GM12872 (cell line): ENCODE results near the gene EIF6.

Experiments
- TF ChIP-seq, protein P1 (sequence below): IDR thresholded peaks from 3 replicates; pipeline ENCODE4 v1.5.1; 2011; ENCODE audit warnings: low read depth, mild to moderate bottlenecking, low read length, moderate library complexity; ENCODE audit not compliant: insufficient read depth

Gene EIF6

DNA sequence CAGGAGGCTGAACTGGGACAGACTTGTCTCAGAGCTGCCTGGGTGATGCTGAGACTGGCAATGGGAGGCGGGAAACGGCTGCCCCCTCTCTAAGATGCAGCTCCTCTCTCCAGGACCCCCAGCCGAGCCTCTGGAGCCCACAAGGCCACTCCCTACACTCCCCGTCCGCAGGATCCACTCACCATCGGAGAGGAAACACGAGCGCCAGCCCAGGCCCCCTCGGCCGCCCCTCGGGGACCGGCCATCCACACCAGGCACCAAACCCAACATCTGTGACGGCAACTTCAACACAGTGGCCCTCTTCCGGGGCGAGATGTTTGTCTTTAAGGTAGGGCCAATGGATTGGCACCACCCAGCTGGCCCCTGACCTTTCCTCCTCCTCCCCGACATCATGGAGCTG is 17.5 kb downstream of the EIF6 start:
- TF ChIP-seq, protein P1, sequence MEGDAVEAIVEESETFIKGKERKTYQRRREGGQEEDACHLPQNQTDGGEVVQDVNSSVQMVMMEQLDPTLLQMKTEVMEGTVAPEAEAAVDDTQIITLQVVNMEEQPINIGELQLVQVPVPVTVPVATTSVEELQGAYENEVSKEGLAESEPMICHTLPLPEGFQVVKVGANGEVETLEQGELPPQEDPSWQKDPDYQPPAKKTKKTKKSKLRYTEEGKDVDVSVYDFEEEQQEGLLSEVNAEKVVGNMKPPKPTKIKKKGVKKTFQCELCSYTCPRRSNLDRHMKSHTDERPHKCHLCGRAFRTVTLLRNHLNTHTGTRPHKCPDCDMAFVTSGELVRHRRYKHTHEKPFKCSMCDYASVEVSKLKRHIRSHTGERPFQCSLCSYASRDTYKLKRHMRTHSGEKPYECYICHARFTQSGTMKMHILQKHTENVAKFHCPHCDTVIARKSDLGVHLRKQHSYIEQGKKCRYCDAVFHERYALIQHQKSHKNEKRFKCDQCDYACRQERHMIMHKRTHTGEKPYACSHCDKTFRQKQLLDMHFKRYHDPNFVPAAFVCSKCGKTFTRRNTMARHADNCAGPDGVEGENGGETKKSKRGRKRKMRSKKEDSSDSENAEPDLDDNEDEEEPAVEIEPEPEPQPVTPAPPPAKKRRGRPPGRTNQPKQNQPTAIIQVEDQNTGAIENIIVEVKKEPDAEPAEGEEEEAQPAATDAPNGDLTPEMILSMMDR: no peak

DNA sequence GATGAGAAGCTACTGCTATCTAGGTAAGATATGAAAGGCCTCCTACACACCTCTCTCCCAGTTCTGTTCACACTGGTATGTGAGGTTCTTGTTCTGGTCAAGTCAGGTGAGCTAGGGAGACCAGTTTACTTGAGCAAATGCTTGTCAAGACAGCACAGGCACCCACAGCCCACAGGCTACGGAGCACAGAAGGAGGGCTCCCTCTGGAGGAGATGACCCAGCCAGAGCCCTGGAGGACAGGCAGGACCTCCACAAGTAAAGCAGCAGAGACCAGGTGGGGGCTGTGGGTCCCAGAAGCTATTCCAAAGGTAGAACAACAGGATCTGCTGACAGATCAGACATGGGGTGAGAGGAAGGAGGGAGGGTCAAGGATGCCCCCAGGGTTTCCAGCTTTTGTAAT is 19.8 kb downstream of the EIF6 start:
- TF ChIP-seq, protein P1: no peak

DNA sequence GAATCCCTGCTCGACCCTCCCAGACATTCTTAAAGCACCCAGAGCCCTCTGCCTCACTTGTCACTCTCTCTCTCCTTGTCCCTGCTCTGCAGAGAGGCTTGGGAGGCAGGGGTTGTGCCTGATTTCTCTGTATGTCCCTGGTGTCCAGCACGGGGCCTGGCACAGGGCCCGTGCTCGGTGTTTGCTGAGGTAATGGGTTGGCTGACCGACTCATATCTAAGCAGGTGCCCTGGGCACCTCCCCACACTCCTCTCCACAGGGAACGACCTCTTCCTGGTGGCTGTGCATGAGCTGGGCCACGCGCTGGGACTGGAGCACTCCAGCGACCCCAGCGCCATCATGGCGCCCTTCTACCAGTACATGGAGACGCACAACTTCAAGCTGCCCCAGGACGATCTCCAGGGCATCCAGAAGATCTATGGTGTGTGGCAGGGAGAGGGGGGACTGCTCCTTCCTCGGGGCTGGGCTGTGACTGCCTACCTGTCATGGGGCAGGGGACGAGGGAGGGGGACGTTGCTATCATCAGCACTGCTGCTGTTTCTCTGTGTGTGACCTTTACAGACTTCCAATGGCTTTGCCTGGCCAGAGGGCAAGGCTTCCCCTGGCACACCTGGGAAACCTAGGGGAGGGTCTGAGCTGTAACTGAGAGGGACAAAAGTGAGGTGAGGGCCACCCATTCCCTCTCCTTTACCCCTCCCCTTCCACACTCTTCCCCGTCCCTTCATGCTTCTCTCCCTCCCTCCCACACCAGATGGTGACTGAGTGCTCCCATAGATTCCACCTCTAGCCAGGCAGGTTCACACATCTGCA is 20.8 kb downstream of the EIF6 start:
- TF ChIP-seq, protein P1: no peak

DNA sequence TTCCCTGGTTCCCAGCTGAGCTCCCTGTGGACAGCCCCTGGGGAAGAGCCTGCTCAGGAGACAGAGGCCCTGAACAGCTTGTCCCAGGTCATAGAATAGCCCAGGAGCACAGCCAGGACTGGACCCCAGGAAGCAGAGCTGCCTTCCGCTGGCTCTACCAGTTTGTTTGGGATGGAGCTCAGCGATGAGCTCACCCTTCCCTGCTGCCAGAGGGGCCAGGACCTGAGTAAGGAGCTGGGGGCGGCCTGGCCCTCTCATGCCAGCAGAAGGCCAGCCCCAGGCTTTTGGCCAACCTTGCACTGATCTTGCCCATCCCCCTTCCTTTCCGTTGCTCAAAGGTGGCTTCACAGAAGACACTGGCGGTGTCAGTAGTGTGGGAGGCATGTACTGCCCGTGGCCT is 24.1 kb downstream of the EIF6 start:
- TF ChIP-seq, protein P1: no peak

DNA sequence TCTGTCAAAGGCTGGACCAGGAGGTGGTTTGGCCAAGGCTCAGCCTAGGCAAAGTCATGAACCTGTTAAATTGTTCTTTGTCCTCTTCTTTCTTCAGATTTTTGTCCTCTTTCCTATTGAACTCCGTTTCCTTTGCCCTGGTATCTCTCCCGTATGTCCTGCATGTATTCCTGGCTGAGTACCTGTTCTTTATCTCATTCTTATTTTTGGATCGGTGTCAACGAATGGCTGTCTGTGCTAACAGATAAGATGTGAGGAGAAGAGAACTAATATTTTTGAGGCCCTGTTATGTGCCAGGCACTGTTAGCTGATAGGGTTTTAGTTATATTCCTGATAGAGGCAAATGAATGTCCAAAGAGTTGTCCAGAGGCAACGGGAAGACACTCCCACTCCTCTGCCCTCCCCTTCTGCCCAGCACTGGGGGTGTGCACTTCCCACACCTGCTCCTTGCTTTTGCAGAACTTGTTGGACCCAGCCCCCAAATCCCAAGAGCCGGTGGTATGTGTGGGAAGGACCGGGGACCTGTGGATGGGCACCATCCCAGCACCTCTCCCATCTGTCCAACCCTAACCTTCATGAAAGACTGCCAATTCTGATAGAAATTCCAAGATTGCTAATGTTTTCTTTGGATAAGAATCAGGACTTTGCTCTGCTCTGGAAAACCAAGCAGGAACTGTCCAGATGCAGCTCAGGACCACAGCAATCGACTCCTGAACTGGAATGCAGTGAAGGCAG is 27.2 kb downstream of the EIF6 start:
- TF ChIP-seq, protein P1: no peak

DNA sequence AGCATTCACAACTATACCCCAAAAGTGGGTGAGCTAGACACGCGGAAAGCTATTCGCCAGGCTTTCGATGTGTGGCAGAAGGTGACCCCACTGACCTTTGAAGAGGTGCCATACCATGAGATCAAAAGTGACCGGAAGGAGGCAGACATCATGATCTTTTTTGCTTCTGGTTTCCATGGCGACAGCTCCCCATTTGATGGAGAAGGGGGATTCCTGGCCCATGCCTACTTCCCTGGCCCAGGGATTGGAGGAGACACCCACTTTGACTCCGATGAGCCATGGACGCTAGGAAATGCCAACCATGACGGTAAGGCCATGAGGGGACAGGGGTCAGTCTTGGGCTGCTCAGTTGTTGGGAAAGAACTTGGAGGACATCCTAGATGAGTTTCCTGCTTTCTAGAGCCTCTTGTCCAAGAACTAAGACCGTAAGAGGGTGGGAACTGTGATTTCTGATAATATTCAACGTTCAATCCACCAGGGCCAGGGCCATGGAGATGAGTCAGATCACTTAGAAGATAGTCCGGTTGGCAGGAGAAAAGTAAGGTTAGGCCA is 30.0 kb downstream of the EIF6 start:
- TF ChIP-seq, protein P1: no peak

DNA sequence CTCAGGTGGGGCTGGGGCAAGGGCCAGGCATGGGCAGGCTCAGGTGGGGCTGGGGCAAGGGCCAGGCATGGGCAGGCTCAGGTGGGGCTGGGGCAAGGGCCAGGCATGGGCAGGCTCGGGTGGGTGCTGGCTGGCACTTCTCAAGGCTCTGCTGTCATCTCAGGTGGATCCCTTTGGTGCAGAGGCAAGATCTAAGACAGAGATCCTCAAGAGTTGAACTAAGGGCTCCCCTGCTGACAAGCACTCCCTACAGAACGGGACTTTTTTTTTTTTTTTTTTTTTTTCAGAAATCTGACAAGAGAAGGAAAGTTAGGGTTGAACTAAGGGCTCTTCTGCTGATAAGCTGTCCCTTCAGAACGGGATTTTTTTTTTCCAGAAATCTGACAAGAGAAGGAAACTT is 31.6 kb downstream of the EIF6 start:
- TF ChIP-seq, protein P1: no peak
